HG03442 (cell line): ENCODE measurements around the gene CCDC192.
"Not testable (repeated sequence)": the region's sequence is repeated elsewhere in the genome, so short reads cannot be mapped to it uniquely, and the experiment has no call there.

Experiments used
- ATAC-seq: cut with Tn5 transposase; IDR thresholded peaks from one replicate; pipeline ENCODE4 v1.9.1; 2021; ENCODE audit warnings: mild to moderate bottlenecking, moderate library complexity; ENCODE audit not compliant: unreplicated experiment

Gene CCDC192

DNA sequence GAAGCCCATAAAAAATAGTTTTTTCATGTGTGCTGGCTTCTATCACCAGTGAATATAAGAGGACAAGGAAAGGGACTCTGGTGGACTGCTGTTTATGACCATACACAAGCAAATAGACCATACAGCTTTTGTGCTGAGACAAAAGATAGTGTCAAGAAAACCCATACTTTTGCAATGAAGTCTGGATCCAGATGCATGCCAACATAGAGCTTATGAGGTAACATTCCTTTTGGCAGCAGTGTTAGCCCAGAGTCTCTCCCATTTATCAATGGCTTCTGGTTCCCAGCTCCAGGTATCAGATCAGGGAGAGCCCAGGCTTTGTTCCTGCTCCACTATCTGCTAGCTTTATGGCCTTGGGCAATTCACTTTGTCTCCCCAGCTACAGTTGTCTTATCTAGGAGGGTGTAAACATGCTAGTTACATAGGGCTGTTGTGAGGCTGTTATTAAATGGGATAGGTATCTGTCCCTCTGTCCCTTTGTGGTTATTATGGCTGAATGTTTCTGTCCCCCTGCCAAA, 55.6 kb downstream of the CCDC192 start:
- no peak for ATAC-seq

DNA sequence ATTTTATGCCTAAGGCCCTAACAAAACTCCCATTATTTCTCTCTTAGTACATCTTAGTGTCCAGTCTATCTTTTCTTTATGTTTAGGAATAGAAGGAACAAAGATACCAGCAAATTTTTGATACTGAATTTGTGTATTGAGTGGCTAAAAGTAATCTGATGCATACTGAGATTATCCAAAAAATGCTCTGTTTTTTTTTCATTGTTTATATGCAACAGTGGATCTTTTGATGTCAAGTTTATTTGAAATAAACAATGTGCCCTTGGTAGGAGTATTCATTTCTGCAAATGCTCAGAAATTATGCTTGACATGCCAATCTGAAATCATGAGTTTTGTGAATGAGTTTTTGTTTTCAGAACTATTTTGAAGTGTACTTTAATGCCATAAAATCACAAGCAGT, 58.7 kb downstream of the CCDC192 start:
- ATAC-seq: no peak

DNA sequence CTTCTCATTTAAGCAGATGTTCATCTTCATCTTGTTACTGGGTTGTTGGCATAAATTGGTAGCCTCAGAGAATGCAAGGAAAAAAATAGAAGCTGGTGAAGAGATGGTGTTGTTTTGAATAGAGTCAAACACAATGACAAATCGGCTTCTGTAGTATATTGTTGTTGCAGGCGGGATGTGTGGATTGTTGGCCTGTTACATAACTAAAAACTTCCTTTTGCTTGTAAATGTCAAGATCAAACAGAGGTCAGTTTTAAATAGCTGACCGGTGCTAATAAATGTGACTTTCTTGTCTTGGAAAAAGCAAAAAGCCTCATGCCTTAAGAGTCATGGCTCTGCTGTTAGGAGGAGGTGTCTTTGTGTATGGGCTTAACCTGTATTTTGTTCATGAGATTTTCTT, 59.2 kb downstream of the CCDC192 start:
- ATAC-seq: no peak

DNA sequence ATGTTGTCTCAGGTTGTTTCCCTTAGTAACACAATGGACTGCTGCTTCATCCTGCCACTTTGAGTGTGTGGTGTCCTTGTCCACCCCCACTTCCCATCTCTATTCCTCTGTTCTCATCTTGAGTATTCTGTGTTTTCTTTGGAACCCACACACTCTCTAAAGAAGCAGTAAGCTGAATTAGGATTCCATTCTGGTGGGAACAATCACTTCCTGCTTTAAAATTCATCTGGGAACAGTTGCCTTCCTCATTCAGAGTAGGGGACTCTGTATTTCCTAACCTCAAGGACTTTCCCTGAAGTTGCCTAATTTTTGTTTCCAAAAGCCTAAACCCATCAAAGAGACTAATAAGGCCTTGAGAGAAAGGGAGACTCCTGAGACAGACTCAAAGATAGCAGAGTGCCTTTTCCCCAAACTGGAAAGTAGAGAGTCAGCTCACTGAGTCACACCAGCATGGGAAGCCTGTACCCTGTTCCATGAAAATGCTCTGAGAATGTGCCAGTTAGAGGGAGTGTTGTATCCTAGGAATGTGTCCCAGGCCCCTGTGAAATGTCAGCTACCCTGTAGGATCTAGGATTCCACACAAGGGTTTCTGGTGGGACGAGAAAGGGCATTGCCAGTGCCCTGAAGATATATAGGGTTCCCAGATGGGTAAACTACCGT, 63.6 kb downstream of the CCDC192 start:
- no peak for ATAC-seq

DNA sequence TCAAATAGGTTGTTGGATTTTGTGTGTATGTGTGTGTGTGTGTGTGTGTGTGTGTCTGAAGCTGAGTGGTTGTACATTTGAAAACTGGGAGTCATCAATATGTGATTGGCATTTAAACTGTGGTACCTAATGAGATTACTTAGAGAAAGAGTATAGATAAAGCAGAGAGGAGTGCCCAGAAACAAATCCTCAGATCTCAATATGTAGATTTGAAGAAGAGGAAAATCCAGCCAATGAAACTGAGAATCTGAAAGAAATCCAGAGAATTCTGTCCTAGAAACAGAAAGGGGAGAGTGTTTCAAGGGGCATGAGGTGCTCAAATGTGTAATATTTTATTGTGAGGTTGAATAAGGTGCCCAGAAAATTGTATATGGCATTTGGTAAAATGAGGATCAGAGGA, 66.2 kb downstream of the CCDC192 start:
- no peak for ATAC-seq

DNA sequence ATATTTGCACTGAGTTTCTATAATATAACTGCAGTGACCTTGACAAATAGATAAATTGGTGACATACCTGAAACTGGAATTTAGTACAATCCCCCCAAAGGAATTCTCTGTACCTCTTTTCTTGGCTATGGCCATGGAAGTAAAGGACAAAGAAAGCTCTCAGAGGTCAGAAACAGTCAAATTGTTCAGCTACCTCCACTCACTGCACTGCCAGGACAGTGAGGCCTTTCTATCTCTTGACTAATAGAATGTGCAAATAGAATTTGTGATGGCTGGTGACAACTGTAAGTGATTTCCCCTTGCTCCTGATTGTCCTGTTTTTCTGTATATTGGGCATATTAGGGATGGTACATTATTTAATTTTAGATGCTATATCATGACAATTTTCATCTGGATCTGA, 67.1 kb downstream of the CCDC192 start:
- no peak for ATAC-seq

DNA sequence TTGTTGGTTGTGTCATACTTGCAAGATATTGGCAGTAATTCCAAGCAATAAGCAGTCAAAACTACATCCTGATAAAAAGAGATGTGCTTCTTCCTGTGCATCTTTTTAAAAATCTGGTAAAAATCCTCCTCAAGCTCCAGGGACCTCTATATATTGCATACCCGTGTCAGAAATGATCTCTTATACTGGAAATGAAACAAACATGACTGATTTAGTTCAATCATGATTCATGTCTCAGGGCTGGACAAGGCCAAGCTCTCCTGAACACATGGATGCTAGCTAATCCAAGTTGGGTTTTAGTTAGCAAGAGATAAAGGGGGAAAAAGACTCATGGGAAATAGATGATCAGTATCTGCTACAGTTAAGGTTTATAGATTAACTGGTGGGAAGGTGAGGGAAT, 69.3 kb downstream of the CCDC192 start:
- no peak for ATAC-seq

DNA sequence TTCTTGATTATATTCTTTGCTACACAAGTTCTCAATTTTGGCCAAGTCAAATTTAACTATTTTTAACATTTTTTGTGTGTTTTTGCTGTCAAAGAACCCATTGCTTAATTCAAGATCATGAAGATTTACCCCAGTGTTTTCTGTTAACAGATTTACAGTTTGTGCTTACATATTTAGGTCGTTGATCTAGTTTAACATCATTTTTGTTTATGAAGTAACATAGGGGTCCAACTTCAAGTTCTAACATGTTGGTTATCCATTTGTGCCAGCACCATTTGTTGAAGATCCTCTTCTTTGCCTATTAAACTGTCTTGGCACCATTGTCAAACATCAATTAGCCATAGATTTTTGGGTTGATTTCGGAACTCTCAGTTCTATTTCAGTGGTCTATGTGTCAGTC, 71.0 kb downstream of the CCDC192 start:
- no peak for ATAC-seq

DNA sequence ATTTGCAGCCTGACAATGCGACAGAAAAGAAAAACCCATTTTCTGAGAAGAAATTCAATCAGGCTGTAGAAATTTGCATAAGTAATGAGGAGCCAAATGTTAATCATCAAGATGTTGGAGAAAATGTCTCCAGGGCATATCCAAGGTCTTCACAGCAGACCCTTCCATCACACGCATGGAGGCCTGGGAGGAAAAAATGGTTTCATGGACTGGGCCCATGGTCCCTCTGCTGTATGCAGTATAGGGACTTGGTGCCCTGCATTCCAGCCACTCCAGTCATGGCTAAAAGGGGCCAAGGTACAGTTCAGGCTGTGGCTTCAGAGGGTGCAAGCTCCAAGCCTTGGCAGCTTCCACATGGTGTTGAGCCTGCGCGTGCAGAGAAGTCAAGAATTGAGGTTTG, 73.3 kb downstream of the CCDC192 start:
- ATAC-seq: no peak

DNA sequence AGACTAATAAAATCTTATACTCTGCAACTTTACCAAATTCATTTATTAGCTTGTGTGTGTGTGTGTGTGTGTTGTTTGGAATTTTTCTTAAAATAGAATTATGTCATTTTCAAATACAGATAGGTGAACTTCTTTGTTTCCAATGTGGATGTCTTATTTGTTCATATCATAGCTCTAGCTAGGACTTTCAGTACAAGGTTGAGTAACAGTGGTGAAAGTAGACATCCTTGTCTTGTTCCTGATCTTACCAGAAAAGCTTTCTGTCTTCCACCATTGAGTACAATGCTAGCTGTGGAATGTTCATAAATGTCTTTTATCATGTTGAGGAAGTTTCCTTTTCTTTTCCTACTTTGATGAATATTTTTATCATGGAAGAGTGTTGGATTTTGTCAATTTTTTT, 74.8 kb downstream of the CCDC192 start:
- ATAC-seq: no peak

DNA sequence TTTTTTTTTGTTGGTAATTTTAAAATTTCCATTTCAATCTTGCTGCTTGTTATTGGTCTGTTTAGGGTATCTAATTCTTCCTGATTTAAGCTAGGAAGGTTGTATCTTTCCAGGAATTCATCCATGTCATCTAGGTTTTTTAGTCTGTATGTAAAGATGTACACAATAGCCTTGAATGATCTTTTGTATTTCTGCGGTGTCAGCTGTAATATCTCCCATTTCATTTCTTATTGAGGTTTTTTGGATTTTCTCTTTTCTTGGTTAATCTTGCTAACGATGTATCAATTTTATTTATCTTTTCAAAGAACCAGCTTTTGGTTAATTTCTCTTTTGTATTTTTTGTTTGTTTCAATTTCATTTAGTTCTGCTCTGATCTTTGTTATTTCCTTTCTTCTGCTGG, 79.3 kb downstream of the CCDC192 start:
- ATAC-seq: not testable (repeated sequence)

DNA sequence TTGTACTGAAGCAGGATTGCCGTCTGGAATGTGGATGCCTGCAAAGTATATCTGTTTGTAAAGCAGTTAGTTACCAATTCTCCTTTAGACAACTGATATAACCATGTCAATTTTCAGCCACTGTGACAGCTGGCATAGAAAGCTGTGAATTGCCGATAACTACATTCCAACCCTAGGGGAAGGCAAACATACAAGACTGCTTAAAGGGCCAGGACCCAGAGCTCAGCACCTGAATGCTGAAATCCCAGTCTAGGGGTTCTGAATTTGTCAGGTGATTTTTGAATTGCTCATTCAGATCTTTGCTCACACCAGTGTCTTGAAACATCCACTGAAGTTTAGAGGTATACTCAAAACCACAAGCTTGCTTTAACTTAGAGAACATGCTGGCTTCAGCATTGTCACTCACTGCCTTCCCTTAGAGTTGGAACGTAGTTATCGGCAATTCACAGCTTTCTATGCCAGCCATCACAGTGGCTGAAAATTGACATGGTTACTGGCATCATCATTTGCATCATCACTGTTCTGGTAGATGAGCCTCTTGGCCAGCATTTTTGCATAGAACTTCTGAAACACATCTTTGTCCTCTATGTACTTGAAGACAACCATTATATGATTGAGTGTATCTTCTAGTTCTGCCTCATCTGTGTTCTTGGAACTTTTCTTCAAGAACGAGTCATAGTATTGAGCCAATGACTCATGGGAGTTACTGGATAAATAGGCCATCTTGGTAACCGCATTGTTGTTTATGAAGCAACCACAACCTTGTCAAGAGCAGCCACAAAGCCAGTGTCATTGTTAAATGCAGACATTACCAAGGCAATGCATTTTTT, 82.1 kb downstream of the CCDC192 start:
- no peak for ATAC-seq

DNA sequence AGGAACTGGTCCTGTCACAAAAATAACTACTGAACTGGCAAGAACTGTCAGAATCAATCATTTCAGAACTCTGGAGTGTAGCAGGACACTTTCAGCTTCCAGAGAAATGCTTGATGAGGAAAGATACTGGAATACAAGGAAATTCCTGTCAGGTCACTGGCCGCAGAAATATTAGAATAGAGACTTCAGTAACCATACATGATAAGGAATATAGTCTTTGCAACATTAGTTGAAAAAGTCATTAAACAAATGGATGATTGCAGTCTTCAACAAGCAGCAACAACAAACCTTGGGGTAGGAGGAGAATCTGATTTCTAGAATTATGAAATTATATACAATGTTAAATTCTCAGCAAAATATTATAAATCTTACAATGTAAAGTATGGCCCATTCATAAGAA, 88.2 kb downstream of the CCDC192 start:
- ATAC-seq: no peak

DNA sequence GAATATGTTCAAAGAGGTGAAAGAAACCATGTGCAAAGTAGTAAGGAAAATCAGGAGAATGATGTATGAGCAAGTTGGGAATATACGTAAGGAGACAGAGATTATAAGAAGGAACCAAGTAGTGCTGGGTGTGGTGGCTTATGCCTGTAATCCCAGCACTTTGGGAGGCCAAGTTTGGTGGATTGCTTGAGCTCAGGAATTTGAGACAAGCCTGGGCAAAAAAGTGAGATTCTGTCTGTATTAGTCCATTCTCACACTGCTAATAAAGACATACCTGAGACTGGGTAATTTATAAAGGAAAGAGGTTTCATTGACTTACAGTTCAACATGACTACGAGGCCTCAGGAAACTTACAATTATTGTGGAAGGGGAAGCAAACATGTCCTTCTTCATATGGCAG, 88.7 kb downstream of the CCDC192 start:
- ATAC-seq: not testable (repeated sequence)

DNA sequence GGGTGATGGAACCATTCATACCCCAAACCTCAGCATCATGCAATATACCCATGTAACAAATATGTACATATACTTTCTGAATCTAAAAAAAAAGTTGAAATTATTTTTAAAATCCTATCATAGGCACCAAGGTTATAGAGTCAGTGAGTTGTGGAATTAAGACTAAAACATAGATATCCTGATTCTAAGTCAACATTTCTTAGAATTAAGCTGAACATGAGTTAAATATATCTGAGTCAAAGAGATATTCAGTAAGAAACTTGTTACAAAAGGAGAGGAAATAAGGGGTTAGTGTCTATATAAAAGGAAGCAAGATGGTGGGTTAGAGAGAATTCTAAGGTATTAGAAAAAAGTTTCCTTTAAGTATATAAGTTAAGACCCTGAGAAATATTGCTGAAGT, 89.9 kb downstream of the CCDC192 start:
- no peak for ATAC-seq

DNA sequence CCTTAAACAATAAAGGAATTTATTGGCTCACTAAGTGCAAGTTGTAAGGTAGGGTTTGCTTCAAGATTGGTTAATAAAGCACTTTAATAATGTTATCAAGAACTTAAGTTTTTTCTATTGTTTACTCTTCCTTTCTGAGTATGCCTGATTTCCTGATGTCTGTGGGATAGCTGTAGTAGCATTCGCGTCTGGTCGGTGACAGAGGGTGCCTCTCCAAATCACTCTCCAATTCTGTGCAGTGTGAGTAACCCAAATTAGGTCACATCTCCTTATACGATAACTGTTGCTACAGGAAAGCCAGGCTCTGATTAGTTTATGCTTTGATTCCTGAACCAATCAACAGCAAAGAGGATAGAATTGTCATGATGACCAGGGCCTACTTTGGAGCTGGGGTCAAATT, 90.7 kb downstream of the CCDC192 start:
- no peak for ATAC-seq

DNA sequence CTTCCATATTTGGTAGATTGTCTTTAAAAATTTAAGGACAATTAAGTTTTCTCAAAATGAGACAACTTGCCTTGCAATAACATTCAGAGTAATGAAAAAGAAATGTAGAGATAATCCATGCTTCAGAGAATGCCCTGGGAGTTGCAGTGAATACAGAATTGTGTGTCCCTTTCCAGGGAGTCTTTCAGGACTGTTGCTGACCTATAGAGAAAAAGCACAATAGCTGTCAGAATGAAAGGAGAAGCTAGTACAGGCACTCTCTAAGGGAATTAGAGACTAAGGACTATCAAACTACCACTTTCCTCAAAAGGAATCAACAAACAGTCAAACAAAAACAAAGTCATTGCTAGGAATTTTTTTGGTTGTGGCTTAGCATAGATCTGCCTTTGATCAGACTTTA, 93.0 kb downstream of the CCDC192 start:
- no peak for ATAC-seq

DNA sequence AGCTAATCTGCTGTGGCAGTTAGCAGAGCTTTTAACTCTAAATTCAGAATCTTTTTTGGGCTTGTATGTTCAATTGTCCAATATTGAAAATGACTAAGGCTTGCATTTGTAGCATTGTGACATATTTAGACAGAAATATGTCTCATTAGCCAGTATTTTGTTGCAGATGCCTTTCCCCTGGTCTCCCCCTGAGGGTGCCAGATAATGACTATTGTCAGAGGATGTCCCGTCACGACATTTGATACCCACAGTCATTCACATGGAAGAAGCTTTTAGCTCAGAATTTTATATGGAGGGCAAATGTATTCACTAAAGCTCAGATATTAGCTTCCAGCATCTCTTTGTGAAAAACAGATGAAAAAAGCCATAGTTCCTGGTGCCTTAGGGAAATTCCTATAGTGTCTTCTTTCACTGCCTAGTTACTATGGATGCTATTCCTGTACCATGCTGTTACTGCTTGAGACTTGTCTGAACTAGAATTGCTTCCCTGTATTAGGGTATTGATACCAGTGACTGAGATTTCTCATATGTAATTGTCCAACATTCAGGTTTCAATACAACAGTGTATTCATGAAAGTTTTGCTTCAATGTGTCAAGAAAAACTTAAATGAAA, 96.2 kb downstream of the CCDC192 start:
- ATAC-seq: no peak

DNA sequence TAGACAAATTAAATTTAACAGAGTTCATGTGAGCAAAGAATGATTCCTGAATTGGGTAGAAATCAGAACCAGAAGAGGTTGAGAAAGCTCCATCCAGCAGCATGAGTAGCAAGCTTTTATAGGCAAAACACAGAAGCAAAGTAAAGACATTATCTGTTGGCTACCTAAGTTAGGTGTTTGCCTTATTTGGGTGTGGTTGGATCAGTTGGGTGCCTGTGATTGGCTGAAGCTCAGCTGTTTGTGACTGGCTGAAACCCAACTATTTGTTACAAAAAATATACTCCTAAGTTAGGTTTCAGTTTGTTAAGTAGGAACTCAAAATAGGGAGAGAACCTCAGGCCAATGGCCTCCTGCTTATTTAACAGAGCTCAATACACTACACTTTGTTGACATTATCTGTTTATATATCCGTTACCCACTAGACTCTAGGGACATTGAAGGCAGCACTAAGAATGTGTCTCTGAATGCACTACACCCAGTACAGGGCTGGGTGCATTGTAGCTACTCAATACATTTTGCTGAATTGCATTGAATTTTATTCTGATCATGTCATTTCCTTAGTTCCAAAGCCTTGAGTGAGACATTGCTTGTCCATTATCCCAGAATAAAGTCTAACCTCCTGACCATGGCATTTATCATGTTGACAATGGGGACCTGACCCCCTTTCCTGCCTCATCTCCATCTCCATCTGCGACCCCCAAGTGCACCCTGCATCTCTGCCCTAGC, 98.7 kb downstream of the CCDC192 start:
- no peak for ATAC-seq

DNA sequence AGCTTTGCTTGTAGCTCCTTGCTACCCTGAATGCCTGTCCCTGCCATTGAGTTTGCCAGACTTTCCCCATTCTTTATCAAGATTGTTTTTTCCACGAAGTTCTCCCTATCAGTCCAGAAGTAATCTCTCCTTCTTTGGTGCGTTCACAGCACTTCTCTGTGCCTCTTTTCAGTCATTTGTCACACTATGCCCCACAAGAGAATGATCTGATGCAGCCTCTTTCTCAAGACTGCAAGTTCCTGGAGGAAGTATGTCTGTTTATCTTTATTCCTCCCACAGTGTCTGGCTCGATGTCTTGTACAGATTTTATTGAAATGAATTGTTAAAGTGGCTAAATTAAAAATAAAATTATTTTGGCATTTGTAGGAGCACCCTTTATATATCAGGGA, 99.3 kb downstream of the CCDC192 start:
- no peak for ATAC-seq

DNA sequence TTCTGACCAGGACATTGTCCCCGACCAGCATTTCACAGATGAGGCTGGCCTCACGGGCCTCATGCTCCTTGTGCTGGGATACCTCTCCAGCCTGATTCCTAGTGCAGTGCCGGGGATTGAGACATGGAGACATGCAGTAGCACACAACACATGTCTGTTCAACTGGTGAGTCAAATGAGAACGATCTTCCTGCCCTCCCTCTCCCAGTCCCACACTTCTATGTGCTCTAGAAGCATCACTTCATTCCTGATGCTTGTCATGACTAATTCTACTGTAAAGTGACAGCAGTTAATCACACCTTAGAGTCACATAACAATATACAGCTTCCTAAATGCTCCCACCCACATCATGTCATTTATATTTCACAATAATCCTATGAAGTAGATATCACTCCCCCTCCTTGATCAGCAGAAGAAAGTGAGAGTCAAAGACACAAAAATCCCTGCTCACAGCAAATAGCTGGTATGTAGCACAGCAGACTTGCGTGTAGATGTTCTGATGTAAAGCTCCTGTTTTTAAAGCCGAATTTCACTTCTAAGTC, 101.8 kb downstream of the CCDC192 start:
- ATAC-seq: no peak
